GM18502 (cell line): ENCODE data around the gene MSI2.

Source experiments
- ATAC-seq: cut with Tn5 transposase; IDR thresholded peaks from one replicate; pipeline ENCODE4 v1.9.1; 2021; ENCODE audit warnings: mild to moderate bottlenecking; ENCODE audit not compliant: unreplicated experiment, poor library complexity

The MSI2 gene

GRCh38 chr17:57269052-57269451, 12.7 kb downstream of the MSI2 start:
- no peak for ATAC-seq

- no peak for ATAC-seq
Measured at GRCh38 chr17:57269598-57270255, 13.4 kb downstream of the MSI2 start.

DNA sequence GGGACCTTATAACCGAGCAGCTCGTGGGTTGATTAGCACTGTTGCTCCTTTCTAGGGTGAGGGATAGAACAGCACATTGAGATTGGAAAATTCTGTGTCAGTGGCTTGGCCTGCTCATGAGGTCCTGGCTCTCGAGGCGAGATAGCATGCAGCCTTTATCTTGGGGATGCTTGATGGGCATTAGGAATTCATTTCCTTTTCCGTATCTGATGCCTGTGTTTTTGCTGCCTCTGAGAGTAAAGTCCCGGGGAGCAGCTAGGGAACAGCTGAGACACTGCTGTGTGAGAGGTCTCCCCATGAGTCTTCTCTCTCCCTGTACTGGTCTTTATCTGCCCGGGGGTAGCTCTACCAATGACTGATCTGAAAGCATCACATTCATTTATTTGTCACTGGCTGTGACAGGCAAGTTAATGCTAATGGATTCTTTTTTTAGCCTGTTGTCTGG, 14.5 kb downstream of the MSI2 start:
- ATAC-seq, result no peak

DNA sequence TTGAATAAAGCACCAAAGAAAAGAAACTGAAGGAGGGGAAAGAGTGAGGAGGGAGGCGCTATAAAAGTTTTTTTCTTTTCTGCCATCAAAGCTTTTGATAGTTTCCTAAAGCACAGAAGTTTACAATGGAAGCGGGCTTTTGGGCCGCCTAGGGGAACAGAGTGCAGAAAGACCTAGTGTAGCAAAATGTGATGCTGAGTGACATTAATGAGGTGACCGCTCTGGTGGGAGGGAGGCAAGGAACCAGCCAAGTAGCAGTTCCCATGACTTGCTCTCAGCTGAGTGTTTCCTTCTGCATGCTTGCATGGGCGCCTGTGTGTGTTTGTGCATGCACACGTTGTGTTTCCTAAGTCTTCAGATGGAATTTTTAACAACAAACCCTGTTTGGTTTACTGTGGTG, 15.5 kb downstream of the MSI2 start:
- no peak for ATAC-seq

DNA sequence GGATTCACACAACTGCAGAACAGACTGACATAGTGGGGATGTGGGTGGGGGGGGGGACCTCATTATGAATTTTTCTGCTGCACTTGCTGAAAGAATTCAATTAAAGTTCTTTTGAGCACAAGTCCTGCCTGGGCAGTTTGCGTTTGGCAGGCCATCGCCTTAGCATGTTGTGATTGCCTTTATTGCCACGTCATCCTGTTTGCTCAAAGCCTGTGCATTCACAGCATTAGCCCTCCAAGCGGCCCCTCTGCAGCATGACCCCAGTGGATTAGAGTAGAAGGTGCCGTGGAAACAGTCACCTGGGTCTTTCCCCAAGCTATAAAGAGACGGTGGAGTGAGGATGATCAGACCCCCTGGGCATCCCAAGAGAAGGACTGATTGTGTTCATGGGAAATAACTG, 17.2 kb downstream of the MSI2 start:
- no peak for ATAC-seq

GRCh38 chr17:57274162-57274561, 17.8 kb downstream of the MSI2 start:
- ATAC-seq, result no peak

DNA sequence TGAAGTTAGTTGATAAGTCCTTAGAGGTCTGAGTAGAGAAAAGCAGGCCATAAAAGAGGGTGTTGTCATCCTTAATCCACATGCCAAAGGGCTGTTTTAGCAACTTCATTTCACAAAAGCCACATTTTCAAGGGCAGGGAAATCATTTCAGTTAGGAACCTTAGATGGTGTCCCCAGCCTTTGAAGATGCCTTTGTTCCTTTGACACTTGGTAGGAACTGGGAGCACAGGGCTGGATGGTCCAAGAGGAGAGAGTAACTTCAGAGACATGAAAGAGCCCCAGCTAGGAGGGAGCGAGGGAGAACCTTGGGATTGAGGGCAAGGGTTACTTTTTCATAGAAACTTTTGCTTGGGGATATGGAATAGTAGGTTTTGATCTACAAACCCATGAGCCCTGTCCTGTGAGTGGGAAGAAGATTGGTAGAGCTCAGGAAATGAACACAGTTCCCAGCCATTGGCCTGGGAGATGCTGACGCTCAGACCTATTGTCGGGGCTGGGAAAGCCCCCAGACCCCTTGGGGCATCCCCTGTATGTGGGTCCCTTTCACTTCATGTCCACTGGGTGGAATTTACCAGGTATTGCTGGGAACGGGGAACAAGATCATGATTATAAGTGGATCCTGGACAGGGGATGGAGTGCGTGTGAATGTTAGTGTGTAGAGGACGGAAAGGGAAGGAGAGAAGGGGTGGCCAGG, 18.9 kb downstream of the MSI2 start:
- no peak for ATAC-seq

GRCh38 chr17:57276621-57277020, 20.3 kb downstream of the MSI2 start:
- ATAC-seq, result no peak

GRCh38 chr17:57277923-57278604, 21.7 kb downstream of the MSI2 start:
- no peak for ATAC-seq

DNA sequence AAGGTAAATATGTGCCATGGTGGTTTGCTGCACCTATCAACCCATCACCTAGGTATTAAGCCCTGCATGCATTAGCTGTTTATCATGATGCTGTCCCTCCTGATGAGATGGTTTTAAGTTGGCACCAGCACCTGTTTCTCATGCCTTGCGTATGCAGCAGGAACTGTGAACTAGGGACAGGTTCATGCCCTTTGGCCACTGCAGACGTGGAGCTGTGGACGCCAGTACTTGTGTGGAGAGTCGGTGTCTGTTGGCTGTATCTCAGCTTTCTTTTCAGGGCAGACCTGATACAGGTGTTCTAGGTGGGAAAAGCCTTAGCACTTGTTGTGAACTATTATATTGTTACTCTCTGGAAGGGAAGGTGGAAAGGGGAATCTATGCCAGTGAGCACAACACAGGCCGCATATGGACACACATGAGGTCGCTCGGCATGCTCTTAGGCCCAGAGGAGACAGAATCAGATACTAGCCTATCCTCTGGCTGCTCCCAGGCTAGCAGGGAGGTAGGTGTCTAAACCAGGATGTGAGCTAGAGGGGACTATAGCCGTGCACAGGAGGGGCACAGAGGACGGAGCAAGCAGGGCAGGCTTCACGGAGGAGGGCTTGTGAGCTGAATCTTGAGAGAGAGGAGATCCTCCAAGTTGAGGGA, 22.5 kb downstream of the MSI2 start:
- no peak for ATAC-seq

- no peak for ATAC-seq
Measured at GRCh38 chr17:57279432-57279831, 23.1 kb downstream of the MSI2 start.

- no peak for ATAC-seq
Measured at GRCh38 chr17:57281887-57282286, 25.6 kb downstream of the MSI2 start.

DNA sequence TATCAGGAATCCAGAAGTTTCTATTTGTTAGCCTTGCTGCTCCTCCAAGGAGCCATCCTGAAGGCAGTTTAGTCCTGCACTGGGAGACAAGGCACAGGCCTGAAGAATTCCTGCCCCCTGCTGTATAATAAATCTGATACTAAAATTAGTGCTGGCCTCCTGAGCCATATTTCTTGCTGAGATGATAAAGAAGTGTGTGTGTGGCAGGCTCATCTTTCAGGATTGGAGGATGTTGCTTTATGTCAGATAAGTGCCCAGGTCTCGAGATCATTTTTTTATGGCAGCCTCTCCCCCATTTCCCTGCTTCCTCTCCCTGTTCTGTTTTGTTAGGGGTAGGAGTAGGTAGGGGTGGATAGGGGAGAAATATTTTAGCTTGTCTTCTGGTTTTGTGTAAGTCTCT, 26.0 kb downstream of the MSI2 start:
- ATAC-seq, result no peak

- no peak for ATAC-seq
Measured at GRCh38 chr17:57283203-57283971, 27.1 kb downstream of the MSI2 start.

- ATAC-seq, result no peak
Measured at GRCh38 chr17:57284583-57284982, 28.3 kb downstream of the MSI2 start.

GRCh38 chr17:57284984-57285646, 28.8 kb downstream of the MSI2 start:
- peak; percentile 71 for ATAC-seq

DNA sequence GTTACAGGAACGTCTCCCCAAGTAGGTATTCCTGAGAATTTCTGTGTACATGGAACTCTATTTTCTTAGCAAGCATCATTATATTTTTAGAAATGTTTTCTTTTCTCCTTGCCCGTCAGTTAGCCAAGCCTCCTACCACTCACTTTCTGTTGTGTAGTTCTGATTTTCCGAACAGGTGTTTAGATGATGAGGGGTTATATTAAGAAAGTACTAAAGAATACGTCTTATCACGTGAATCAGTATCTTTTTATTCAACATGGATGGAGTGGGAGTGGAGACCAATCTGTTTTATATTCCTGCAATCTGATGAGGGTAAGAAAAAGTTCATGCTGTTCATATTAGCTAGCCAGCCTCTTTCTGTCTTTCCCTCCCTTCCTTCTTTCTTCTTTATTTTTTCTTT, 29.4 kb downstream of the MSI2 start:
- ATAC-seq, result peak; percentile 11

DNA sequence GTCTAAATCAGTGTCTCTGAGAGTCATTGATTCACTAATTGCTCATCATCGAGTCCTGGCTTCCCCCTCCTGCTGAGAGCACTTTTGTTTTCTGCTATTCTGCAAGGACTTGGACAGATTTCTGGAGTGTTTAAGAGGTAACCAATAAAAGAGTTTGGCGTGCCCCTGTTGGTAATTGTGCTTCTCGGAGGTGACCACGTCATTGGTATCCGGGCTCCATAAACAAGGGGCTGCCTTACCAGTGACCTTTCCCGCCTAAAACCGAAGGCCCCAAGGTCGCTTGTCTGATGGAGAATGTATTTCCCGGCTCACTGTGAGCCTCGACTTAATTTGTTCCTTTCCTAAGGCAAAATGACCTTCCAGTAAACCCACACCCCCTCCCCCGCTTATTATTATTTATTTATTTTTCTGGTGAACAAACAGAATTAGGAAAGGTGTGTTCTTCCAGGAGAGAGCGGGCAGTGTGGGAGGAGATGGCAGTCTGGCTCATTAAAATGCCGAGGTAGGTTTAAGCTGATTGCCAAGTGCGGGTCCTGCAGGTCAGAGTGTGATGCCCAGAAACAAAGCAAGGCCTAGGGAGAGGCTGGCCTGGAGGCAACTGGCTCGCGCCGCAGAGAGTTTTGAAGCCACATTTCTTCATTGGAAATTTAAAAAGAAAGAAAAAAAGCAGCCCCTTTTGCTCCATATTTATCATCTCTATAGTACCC, 30.2 kb downstream of the MSI2 start:
- ATAC-seq, result no peak
